Stimulated activated CD4-positive, alpha-beta T cell treated with anti-CD3 and anti-CD28 coated beads, TNF-alpha, amount 100 ng/mL, for 1 hour (primary cell): ENCODE measurements around the gene LRRC40.

Experiments used
- DNase-seq, 3 donors: peaks; one replicate each; pipeline ENCODE4 v3.0.0-alpha.2; 2020; ENCODE audit warnings: low read depth in 3 of 3, low spot score in 1 of 3

LRRC40 gene

GRCh38 chr1:70117046-70117445 lies 88.3 kb downstream of the LRRC40 start:
- no peak for DNase-seq

- DNase-seq: no peak
Measured at GRCh38 chr1:70115315-70115714, 90.1 kb downstream of the LRRC40 start.

- no peak for DNase-seq
Measured at GRCh38 chr1:70112838-70113237, 92.5 kb downstream of the LRRC40 start.

- no peak for DNase-seq
Measured at GRCh38 chr1:70109241-70109640, 96.1 kb downstream of the LRRC40 start.

- no peak for DNase-seq
Measured at GRCh38 chr1:70103770-70104169, 101.6 kb downstream of the LRRC40 start.

- DNase-seq: no peak
Measured at GRCh38 chr1:70101774-70102173, 103.6 kb downstream of the LRRC40 start.

GRCh38 chr1:70101231-70101630 lies 104.1 kb downstream of the LRRC40 start:
- DNase-seq: no peak
